Measurements from ENCODE around the gene SNRPA. TPM values are rescaled to one million over a fixed set of nuclear protein-coding genes. Genes with fewer than 3 reads are reported as not detected.

The SNRPA gene
- total and polyA plus RNA-seq, 2 of the 13 experiments (the other 11 are each of a cell fraction or from before 2014, with no cell fraction given): 59.6 to 162 TPM

DNA sequence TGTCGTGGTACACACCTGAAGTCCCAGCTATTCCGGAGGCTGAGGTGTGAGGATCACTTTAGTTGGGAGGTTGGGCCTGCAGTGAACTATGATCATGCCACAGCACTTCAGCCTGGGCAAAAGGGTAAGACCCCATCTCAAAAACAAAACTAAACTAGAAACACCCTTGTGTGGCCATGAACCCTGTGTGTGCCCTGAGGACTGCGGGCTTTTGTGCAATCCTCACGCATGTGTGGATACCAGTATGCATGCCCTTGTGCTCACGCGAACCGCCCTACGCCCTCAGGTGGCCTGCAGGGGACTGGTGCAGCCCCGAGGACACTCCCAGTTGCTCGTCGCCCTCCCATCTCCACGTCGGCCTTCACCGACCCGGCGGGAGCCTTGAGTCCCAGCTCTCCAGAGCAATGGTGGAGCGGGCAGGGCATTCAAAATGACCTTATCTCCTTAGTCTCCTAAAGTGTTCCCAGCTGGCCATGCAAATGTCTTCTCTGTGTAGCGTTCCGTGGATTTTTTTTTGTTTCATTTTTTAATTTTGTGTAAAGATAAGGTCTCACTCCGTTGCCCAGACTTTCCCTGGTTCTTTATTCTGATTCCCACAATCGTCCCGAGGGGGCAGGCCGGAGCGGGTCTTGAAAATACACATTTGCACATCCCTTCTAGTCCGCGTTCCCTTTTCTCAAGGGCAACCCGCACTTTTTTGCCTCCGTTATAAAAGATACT, 47.1 kb downstream of the SNRPA start (continued):
- TF ChIP-seq, protein P1, sequence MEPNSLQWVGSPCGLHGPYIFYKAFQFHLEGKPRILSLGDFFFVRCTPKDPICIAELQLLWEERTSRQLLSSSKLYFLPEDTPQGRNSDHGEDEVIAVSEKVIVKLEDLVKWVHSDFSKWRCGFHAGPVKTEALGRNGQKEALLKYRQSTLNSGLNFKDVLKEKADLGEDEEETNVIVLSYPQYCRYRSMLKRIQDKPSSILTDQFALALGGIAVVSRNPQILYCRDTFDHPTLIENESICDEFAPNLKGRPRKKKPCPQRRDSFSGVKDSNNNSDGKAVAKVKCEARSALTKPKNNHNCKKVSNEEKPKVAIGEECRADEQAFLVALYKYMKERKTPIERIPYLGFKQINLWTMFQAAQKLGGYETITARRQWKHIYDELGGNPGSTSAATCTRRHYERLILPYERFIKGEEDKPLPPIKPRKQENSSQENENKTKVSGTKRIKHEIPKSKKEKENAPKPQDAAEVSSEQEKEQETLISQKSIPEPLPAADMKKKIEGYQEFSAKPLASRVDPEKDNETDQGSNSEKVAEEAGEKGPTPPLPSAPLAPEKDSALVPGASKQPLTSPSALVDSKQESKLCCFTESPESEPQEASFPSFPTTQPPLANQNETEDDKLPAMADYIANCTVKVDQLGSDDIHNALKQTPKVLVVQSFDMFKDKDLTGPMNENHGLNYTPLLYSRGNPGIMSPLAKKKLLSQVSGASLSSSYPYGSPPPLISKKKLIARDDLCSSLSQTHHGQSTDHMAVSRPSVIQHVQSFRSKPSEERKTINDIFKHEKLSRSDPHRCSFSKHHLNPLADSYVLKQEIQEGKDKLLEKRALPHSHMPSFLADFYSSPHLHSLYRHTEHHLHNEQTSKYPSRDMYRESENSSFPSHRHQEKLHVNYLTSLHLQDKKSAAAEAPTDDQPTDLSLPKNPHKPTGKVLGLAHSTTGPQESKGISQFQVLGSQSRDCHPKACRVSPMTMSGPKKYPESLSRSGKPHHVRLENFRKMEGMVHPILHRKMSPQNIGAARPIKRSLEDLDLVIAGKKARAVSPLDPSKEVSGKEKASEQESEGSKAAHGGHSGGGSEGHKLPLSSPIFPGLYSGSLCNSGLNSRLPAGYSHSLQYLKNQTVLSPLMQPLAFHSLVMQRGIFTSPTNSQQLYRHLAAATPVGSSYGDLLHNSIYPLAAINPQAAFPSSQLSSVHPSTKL (CRISPR knock-in tag; IDR thresholded peaks at IDR 0.05): peak; percentile 60
- TF ChIP-seq ZNF772 (CRISPR knock-in tag; IDR thresholded peaks at IDR 0.05) (no peak), ZNF441 (CRISPR knock-in tag; IDR thresholded peaks at IDR 0.05; ENCODE audit: borderline replicate concordance) (no peak; the same call in 1 of the 2 replicates), GPN1 (CRISPR knock-in tag; IDR thresholded peaks at IDR 0.05; ENCODE audit: borderline replicate concordance) (no peak), ZNF549 (CRISPR knock-in tag; IDR thresholded peaks at IDR 0.05) (no peak), NFYC (CRISPR knock-in tag; IDR thresholded peaks at IDR 0.05) (no peak; the same call in 1 of the 2 replicates), ZNF562 (CRISPR knock-in tag; IDR thresholded peaks at IDR 0.05; ENCODE audit: borderline replicate concordance) (no peak), NBN (conservative IDR thresholded peaks at IDR 0.05) (no peak), TOE1 (CRISPR knock-in tag; IDR thresholded peaks at IDR 0.05) (no peak; the same call in 1 of the 2 replicates), ZNF3 (CRISPR knock-in tag; IDR thresholded peaks at IDR 0.05) (peak; percentile 68), ZNF619 (CRISPR knock-in tag; IDR thresholded peaks at IDR 0.05) (0 out of 2 replicates have a peak, but pooled peaks have one; percentile 17), ZNF33B (CRISPR knock-in tag; IDR thresholded peaks at IDR 0.05) (no peak), ZNF546 (CRISPR knock-in tag; conservative IDR thresholded peaks at IDR 0.05) (no peak), SIX1 (CRISPR knock-in tag; IDR thresholded peaks at IDR 0.05; ENCODE audit: borderline replicate concordance) (no peak), ZFX (CRISPR knock-in tag; IDR thresholded peaks at IDR 0.05; ENCODE audit: low read depth) (peak; percentile 69)
- TF ChIP-seq, protein P2, sequence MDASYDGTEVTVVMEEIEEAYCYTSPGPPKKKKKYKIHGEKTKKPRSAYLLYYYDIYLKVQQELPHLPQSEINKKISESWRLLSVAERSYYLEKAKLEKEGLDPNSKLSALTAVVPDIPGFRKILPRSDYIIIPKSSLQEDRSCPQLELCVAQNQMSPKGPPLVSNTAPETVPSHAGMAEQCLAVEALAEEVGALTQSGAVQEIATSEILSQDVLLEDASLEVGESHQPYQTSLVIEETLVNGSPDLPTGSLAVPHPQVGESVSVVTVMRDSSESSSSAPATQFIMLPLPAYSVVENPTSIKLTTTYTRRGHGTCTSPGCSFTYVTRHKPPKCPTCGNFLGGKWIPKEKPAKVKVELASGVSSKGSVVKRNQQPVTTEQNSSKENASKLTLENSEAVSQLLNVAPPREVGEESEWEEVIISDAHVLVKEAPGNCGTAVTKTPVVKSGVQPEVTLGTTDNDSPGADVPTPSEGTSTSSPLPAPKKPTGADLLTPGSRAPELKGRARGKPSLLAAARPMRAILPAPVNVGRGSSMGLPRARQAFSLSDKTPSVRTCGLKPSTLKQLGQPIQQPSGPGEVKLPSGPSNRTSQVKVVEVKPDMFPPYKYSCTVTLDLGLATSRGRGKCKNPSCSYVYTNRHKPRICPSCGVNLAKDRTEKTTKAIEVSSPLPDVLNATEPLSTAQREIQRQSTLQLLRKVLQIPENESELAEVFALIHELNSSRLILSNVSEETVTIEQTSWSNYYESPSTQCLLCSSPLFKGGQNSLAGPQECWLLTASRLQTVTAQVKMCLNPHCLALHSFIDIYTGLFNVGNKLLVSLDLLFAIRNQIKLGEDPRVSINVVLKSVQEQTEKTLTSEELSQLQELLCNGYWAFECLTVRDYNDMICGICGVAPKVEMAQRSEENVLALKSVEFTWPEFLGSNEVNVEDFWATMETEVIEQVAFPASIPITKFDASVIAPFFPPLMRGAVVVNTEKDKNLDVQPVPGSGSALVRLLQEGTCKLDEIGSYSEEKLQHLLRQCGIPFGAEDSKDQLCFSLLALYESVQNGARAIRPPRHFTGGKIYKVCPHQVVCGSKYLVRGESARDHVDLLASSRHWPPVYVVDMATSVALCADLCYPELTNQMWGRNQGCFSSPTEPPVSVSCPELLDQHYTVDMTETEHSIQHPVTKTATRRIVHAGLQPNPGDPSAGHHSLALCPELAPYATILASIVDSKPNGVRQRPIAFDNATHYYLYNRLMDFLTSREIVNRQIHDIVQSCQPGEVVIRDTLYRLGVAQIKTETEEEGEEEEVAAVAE (CRISPR knock-in tag; IDR thresholded peaks at IDR 0.05; ENCODE audit: borderline replicate concordance): no peak
- TF ChIP-seq, protein P3, sequence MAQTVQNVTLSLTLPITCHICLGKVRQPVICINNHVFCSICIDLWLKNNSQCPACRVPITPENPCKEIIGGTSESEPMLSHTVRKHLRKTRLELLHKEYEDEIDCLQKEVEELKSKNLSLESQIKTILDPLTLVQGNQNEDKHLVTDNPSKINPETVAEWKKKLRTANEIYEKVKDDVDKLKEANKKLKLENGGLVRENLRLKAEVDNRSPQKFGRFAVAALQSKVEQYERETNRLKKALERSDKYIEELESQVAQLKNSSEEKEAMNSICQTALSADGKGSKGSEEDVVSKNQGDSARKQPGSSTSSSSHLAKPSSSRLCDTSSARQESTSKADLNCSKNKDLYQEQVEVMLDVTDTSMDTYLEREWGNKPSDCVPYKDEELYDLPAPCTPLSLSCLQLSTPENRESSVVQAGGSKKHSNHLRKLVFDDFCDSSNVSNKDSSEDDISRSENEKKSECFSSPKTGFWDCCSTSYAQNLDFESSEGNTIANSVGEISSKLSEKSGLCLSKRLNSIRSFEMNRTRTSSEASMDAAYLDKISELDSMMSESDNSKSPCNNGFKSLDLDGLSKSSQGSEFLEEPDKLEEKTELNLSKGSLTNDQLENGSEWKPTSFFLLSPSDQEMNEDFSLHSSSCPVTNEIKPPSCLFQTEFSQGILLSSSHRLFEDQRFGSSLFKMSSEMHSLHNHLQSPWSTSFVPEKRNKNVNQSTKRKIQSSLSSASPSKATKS (CRISPR knock-in tag; IDR thresholded peaks at IDR 0.05): no peak
- TF ChIP-seq, protein P4, sequence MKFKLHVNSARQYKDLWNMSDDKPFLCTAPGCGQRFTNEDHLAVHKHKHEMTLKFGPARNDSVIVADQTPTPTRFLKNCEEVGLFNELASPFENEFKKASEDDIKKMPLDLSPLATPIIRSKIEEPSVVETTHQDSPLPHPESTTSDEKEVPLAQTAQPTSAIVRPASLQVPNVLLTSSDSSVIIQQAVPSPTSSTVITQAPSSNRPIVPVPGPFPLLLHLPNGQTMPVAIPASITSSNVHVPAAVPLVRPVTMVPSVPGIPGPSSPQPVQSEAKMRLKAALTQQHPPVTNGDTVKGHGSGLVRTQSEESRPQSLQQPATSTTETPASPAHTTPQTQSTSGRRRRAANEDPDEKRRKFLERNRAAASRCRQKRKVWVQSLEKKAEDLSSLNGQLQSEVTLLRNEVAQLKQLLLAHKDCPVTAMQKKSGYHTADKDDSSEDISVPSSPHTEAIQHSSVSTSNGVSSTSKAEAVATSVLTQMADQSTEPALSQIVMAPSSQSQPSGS (CRISPR knock-in tag; IDR thresholded peaks at IDR 0.05): peak; percentile 50; the same call in 1 of the 2 replicates

All from HepG2 (cell line).